Adrenal gland (tissue), 5 donors: ENCODE results near the gene SLC25A43.
"Not testable (repeated sequence)": the region's sequence is repeated elsewhere in the genome, so short reads cannot be mapped to it uniquely, and the experiment has no call there.

Source experiments
- POLR2A ChIP-seq, 2 donors: fragments of 450-650 bp; IDR thresholded peaks; one replicate each; pipeline ENCODE4 v1.6.1; 2017; ENCODE audit warnings: antibody characterized with exemption in 2 of 2, mild to moderate bottlenecking in 2 of 2, moderate library complexity in 1 of 2
- TF ChIP-seq, protein P1 (sequence below), 6 experiments: fragments of 450-650 bp in 4 of 6; fragments of 200-600 bp in 2 of 6; sonication (generic) in 1 of 6; IDR thresholded peaks; 1 replicate in 5 of 6; 2 replicates in 1 of 6; pipeline versions ENCODE4 v1.5.1 to v1.8.0; 2016 to 2021; ENCODE audit warnings: antibody characterized with exemption in 6 of 6, mild to moderate bottlenecking in 2 of 6, moderate library complexity in 1 of 6
- donor health status: DM: no; HTN: no; CAD: no.

DNA sequence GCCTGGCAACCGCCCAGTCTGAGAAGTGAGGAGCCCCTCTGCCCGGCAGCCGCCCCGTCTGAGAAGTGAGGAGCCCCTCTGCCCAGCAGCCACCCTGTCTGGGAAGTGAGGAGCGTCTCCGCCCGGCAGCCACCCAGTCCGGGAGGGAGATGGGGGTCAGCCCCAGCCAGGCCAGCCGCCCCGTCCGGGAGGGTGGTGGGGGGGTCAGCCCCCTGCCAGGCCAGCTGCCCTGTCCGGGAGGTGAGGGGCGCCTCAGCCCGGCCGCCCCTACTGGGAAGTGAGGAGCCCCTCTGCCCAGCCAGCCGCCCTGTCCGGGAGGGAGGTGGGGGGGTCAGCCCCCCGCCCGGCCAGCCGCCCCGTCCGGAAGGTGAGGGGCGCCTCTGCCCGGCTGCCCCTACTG, 37.1 kb upstream of the SLC25A43 start:
- not testable (repeated sequence) for TF ChIP-seq POLR2A (IDR thresholded peaks at IDR 0.05)
- TF ChIP-seq, protein P1, sequence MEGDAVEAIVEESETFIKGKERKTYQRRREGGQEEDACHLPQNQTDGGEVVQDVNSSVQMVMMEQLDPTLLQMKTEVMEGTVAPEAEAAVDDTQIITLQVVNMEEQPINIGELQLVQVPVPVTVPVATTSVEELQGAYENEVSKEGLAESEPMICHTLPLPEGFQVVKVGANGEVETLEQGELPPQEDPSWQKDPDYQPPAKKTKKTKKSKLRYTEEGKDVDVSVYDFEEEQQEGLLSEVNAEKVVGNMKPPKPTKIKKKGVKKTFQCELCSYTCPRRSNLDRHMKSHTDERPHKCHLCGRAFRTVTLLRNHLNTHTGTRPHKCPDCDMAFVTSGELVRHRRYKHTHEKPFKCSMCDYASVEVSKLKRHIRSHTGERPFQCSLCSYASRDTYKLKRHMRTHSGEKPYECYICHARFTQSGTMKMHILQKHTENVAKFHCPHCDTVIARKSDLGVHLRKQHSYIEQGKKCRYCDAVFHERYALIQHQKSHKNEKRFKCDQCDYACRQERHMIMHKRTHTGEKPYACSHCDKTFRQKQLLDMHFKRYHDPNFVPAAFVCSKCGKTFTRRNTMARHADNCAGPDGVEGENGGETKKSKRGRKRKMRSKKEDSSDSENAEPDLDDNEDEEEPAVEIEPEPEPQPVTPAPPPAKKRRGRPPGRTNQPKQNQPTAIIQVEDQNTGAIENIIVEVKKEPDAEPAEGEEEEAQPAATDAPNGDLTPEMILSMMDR (IDR thresholded peaks at IDR 0.05), result not testable (repeated sequence)
